Activated T-cell treated with anti-CD3 and anti-CD28 coated beads for 24 hours (primary cell): Measurements from ENCODE around the gene RRP9.
A peak's percentile ranks its signal among the peaks of the same experiment; 100 is the strongest.
"Not testable (repeated sequence)": the region's sequence is repeated elsewhere in the genome, so short reads cannot be mapped to it uniquely, and the experiment has no call there.

Experiments used
- DNase-seq: peaks from one replicate; pipeline ENCODE4 v3.0.0-alpha.2; 2020; ENCODE audit warnings: low read depth

The RRP9 gene, protein sequence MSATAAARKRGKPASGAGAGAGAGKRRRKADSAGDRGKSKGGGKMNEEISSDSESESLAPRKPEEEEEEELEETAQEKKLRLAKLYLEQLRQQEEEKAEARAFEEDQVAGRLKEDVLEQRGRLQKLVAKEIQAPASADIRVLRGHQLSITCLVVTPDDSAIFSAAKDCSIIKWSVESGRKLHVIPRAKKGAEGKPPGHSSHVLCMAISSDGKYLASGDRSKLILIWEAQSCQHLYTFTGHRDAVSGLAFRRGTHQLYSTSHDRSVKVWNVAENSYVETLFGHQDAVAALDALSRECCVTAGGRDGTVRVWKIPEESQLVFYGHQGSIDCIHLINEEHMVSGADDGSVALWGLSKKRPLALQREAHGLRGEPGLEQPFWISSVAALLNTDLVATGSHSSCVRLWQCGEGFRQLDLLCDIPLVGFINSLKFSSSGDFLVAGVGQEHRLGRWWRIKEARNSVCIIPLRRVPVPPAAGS

DNA sequence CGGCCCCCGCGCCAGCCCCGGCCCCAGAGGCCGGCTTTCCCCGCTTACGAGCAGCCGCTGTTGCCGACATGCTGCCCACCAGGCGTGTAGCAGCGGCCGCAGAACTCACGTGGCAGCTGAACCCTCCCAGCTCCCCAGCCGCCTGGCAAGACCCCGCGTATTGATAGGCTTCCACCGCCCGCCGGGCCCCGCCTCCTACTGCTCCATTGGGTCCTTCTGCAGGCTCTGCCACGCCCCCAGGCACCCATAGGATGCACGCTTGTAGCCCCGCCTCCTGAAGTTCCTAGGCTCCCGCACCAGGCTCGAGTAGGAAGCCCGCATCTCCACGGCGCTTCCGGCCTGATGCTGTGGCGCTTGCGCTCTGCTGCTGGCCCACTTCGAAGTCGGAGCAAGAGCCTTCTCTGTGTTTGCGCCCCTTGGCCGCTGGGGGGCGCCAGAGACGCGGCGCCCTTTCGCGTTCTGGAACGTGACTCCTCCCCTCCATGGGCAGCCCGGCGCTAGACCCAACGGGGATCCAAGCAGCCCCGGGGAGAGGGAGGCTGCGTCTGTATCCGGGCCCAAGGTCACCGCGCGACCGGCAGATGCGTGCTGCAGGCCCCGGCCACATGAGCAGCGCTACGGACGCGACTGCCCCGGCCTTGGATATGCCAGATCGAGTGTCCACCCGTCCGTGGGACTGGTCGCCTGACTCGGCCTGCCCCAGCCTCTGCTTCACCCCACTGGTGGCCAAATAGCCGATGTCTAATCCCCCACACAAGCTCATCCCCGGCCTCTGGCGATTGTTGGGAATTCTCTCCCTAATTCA, at the start of gene RRP9, which contains the start of gene PARP3:
TSS of gene RRP9 (minus strand) at position 107 of the 805 bp plus-strand sequence. CDS start at position 70, 37 bp downstream.
TSS of gene PARP3 (plus strand) at position 566 of the 805 bp plus-strand sequence. CDS start 993 bp downstream, outside the sequence.
- peak; percentile 99 for DNase-seq

DNA sequence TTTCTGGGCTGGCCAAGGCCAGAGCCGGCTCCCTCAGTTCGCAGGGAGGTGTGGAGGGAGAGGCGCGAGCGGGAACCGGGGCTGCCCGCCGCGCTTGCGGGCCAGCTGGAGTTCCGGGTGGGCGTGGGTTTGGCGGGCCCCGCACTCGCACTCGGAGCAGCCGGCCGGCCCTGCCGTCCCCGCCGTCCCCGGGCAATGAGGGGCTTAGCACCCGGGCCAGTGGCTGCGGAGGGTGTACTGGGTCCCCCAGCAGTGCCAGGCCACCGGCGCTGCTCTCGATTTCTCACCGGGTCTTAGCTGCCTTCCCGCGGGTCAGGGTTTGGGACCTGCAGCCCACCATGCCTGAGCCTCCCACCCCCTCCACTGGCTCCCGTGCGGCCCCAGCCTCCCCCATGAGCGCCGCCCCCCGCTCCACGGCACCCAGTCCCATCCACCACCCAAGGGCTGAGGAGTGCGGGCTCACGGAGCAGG, 48.8 kb upstream of the RRP9 start:
- not testable (repeated sequence) for DNase-seq

DNA sequence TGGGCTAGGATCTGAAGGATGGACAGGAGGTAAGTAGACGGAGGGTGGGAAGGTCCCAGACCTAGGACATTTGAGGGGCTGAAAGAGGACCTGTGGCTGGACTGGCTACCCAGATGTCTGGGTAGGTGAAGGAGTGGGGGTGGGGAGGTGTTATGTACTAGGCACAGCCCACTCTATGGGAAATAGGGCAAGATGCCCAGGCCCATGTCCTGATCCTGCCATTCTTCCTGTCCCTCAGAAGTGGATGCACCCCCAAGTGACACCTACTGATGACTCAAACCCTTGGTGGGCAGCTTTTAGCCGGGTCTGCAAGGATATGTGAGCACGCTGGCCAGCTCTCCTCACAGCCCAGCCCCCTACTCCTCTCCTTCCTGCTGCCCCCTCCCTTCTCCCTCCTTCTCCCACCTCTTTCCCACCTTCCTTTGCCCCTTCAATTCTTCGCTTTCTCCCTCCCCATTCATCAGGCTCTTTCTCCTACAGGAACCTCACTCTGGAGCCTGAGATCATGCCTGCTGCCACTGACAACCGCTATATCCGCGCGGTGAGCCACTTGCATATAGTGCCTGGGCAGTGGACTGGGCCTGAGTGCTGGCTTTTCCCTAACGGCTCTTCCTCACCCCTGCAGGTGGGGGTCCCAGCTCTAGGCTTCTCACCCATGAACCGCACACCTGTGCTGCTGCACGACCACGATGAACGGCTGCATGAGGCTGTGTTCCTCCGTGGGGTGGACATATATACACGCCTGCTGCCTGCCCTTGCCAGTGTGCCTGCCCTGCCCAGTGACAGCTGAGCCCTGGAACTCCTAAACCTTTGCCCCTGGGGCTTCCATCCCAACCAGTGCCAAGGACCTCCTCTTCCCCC, 46.8 kb upstream of the RRP9 start:
- no peak for DNase-seq

DNA sequence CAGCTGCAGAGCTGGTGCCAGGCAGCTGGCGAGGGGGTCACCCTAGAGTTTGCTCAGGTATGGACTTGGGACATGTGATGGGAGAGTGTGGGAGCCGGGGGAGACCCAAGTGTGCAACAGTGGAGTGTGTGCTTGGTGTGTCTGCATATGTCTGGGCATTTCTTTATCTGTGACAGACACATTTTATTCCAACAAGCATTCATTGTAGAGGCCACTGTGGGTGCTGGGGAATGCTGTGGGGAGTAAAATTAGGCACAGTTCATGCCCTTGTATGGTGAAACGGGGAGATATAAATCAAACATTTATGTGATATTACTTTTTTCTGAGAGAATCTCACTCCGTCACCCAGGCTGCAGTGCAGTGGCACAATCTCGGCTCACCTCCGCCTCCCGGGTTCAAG, 45.9 kb upstream of the RRP9 start:
- no peak for DNase-seq

DNA sequence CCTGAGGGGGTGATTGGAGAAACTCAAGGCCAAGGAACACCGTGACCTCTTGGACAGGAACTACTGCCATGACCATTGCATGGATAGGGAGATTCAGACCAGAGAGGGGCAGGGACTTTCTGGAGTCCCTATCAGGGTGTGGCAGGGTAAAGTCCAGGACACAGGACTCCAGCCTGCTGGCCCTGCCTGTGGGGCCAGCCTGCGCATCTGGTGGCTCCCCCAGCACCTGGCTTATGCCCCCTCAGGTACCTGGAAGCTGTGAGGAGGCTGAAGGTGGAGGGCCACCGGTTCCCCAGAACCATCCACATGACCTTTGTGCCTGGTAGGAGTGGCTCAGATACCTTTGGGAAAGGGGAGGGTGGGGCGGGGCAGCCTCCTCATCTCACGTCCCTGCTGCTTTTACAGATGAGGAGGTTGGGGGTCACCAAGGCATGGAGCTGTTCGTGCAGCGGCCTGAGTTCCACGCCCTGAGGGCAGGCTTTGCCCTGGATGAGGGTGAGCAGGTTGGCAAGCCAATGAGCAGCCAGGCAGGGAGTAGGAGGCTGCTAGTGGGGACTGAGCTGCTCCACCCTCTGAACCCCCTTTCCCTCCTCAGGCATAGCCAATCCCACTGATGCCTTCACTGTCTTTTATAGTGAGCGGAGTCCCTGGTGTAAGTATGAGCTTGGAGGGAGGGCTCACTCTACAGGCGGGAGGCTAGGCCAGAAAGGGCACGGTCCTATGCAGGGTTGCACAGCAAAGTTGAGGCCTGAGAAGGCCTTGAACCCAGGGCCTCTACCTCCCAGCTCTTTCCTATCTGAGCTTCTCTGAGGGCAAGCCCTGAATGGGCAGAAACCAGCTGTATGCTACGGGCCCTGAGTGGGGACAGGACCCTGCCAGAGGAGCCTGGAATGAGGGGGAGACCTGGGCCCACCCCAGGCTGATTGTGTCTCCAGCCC, 44.6 kb upstream of the RRP9 start:
- no peak for DNase-seq

DNA sequence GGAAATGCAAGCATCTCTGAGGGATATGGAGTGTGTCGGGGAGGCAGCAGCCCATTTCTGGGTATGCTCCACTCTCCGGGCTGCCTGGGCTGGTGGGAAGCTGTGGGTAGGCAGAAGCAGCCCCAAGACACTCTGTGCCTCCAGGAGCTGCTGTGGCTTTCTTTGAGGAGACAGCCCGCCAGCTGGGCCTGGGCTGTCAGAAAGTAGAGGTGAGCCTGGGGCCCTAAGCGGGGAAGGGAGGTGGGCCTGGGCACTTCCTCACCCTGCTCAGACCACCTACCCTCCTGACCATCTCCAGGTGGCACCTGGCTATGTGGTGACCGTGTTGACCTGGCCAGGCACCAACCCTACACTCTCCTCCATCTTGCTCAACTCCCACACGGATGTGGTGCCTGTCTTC, 43.4 kb upstream of the RRP9 start:
- DNase-seq, result no peak

DNA sequence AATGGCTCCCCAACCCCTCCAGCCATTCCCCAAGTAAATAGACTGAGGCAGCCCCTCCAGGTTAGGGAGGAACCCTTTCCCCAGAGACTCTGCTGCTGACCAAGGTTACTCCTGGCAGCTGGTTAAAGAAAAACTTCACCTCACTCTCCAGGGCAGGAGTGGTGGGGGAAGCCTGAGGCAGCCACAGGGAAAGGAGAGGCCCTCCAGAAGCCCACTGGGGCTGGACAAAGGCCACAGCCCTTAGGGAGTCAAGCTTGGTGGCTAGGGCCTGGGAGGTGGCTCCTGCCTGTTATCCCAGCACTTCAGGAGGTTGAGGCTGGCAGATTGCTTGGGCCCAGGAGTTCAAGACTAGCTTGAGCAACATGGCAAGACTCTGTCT, 42.6 kb upstream of the RRP9 start:
- no peak for DNase-seq

DNA sequence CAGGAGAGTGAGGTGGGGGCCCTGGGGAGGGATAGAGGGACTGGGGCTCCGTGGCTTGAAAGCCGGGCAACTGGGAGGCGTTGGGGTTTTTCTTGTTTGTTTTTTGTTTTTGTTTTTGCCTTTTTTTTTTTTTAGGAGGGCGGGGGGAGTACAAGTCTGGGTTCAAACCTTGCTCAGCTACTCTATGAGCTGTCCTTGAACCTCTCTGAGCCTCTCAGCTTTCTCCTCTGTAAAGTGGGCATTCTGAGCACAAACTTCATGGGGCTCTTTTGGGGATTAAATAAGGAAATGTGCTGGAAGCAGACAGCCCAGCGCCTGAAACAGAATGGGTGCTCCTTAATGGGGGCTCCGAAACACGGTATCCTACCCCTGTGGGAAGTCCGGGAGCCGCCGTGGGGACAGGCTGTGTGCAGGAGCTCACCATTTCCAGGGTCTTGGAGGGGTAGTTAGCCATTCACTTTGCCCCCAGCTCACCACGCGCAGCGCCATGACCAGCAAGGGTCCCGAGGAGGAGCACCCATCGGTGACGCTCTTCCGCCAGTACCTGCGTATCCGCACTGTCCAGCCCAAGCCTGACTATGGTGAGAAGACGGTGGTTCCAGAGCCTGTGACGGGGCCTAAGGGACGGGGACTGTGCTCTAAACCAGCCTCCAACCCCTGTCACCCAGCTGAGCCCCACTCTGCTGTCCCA, 42.0 kb upstream of the RRP9 start:
- DNase-seq, result no peak

DNA sequence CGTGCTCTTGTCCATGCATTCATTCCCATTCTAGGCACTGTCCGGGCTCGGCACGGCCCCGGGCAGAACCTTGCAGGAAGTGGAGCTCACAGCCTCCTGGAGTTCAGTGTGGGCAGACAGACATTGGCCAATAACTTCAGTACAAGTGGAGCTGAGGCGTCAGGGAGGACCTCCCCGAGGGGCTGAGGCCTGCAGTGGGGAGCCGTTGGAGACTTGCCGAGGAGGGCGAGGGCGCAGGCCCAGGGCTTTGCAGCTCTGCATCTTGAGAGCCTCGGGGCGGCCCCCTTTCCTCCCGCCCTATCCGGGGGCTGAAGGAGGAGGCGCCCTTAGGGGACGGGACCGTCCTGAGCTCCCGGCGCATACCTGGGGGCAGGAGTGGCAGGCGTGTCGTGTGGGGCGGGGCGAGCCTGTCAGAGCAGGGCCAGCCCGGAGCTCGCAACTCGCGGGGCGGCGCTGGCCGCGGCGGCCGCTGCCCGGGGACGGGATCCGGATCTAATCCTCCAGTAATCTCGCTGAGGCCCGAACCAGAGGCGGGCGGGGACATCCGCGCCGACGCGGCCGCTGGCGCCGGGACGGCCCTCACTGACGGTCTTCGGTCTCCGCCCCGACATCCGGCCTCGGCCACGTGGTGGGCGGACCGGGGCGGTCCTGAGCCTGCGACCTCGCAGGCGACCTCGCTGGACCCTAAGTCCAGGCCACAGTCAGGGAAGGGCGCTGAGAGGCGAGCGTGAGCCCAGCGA, 41.3 kb upstream of the RRP9 start, which contains the start of gene ACY1:
TSS of gene ACY1 (plus strand) at position 698 of the 740 bp plus-strand sequence. CDS start 530 bp downstream, outside the sequence.
- DNase-seq, result peak; percentile 73

DNA sequence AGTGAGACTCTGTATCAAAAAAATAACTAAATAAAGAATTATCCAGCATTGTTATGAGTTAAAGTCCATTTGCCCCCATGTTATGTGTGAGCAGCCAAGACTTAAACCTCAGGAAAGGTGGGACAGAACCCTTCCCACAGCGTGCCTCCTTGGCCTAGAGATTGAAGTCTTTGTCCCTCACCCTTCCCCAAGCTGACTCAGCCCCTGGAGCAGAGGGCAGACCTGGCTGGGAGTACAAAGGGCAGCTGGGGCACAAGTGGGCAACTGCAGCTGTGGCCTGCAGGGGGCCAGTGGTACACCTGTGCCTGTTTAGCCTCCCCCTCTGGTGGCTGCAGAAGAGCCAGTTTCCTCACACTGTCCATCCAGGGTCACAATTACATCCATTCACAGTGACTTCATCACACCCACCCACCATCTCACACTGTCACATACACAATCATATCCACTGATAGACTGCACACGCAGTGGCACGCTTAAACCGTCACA, 40.7 kb upstream of the RRP9 start:
- DNase-seq, result no peak

DNA sequence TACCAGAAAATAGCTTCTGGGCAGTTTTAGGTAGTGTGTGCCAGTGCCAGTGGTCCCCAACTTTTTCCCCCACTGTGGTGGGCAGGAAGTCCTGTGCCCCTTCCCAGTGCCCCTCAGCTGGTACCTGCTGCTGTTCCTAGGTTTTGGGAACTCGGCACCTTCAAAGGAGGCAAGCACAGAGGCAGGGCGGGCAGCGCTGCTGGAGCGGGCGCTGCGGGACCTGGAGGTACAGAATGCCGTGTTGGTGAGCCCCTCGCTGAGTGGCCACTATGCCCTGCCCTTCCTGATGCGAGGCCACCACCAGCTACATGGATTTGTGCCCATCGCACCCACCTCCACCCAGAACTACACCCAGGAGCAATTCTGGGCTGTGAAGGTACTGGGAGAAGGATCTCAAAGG, 38.5 kb upstream of the RRP9 start:
- DNase-seq, result no peak

DNA sequence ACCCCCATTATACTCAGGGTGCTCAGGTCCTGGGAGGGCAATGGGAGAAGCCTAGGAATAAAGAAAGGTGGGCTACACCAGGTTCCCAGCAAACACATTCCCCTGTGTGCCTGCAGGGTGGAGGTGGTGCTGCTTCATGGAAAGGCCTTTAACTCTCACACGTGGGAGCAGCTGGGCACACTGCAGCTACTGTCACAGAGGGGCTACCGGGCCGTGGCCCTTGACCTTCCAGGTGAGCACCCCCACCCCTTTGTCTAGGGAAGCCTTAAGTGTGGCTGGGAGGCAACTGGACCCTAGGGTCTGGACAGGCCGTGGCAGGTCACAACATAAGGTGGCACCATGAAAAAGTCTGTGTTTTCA, 36.4 kb upstream of the RRP9 start:
- no peak for DNase-seq

DNA sequence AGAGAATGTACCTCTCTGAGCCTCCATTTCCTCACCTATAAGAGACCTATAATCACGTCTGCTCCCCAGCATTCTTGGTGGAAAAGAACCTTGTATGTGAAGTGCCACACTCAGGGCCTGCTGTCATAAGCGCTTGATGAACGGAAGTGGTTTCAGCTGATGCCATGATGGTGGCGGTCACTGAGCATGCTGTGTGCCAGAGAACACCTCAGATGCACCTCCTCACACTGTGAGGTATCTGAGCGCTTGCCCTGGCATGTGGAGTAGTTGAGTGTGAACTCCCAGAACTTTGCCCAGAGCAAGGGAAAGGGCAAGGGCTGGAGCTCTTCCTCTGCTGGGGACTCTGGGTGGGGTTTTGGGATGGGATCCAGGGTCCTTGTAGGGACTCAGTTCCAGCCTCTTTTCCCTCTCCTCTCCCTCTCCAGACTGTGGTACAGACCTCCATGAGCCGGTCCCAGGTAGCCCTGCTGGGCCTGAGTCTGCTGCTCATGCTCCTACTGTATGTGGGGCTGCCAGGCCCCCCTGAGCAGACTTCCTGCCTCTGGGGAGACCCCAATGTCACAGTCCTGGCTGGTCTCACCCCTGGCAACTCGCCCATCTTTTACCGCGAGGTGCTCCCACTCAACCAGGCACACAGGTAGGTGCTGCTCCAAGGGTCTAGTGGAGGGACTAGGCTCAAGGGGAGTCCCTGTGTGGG, 35.9 kb upstream of the RRP9 start:
- no peak for DNase-seq

DNA sequence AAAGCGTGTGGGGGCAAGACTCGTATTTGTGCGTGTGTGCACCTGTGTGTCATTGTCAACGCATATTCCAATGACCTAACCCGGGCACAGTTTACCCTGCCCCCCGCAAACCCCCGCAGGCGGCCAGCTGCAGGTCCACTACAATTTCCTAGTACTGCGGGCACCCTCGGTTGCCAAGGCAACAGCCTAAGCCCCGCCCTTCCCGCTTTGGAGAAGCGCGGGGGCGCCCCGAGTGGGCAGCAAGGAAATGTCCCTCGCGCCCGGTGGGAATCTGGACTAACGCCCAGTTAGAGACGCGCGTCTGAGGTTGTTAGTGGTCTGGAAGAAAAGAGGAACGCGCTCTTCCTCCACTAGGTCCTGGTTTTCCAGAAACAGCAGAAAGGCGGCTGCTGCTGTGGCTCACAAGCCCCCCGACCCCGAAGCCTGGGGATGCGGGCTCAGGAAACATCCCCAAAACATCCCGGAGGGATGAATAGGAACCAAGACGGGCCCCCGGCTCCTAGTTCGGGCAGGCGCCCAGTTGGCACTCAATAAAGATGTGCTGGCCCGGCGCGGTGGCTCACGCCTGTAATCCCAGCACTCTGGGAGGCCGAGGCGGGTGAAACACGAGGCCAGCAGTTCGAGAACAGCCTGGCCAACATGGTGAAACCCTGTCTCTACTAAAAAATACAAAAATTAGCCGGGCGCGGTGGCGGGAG, 34.3 kb upstream of the RRP9 start:
- no peak for DNase-seq

DNA sequence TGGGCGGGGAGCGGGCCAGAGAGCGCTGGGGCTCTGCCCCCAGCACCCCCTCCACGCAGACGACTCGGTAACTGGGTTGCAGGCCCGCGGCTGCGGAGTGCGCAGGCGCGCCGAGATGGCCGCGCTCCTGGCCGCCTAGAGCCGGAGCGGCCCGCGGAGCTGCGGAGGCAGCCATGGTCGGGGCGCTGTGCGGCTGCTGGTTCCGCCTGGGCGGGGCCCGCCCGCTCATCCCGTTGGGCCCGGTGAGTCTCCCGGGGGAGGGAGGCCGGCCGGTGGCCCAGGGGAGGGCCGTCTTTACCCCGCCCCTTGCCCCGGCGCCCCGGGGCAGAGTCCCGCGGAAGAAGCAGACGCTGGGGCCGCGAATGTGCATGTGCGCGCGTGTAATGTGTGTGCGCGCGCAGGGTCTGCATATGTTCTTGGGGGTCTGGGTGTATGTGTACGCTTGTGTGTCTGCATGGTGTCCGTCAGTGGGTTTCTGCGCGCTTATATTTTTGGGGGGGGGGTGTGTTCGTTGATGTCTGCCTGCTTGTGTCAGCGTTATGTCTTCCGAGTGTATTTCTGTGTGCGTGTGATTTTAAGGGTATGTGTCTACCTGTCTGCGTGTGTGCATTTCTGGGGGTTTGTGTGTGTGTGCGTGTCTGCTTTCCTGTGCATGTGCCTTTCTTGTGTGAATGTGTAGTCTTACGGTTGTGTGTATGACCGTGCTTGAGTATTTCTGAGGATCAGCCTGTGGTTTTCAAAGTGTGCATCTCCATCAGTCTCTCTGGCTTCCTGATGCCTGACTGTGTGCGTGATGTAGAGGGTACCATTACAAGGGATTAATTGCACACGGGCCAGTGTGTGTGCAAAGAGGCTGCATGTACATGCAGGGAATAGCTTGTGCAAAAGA, 33.5 kb upstream of the RRP9 start, which contains the start of gene ABHD14A:
TSS of gene ABHD14A (plus strand) at position 102 of the 889 bp plus-strand sequence. CDS start at position 174, 72 bp downstream.
- peak; percentile 54 for DNase-seq

DNA sequence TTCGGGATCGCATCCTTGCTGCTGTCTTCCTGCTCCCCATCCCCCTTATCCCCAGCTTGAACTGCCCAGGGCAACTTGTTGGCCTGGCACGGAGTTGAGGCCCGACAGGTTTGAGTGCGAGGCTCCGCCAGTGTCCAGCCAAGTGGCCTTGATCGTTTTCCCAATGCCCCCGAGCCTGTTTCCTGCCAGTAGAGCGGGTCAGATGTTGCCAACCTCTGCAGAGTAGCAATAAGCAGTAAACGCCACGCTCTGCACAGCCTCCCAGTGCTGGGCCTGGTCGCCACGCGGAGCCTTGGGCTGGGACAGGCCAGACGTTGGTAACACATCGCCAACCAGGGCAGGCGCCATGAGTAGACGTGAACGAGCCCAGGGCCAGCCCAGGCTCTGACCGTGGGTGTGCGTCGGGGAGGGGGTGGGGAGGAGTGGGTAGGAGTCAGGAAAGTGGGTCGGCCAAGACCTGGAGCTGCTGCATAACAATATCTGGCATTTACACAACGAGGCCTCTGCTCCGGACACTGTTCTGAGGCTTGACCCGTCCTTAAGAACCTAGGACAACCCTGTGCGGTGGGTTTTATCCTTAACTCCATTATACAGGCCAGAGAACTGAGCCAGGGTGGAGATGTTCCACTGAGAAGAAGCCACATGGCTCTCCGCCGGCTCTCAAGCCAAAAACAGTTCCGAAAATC, 32.7 kb upstream of the RRP9 start:
- no peak for DNase-seq
